HG02840 (cell line): Measurements from ENCODE around the gene CBX8.
A peak's percentile ranks its signal among the peaks of the same experiment; 100 is the strongest.
"Not testable (repeated sequence)": the region's sequence is repeated elsewhere in the genome, so short reads cannot be mapped to it uniquely, and the experiment has no call there.

Experiments used
- ATAC-seq: cut with Tn5 transposase; IDR thresholded peaks from one replicate; pipeline ENCODE4 v1.9.1; 2021; ENCODE audit warnings: mild to moderate bottlenecking, moderate library complexity, moderate number of reproducible peaks; ENCODE audit not compliant: unreplicated experiment, low FRiP score

Gene CBX8

DNA sequence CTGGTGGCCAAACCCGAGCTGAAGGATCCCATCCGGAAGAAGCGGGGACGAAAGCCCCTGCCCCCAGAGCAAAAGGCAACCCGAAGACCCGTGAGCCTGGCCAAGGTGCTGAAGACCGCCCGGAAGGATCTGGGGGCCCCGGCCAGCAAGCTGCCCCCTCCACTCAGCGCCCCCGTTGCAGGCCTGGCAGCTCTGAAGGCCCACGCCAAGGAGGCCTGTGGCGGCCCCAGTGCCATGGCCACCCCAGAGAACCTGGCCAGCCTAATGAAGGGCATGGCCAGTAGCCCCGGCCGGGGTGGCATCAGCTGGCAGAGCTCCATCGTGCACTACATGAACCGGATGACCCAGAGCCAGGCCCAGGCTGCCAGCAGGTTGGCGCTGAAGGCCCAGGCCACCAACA is 13.0 kb downstream of the CBX8 start:
- no peak for ATAC-seq

DNA sequence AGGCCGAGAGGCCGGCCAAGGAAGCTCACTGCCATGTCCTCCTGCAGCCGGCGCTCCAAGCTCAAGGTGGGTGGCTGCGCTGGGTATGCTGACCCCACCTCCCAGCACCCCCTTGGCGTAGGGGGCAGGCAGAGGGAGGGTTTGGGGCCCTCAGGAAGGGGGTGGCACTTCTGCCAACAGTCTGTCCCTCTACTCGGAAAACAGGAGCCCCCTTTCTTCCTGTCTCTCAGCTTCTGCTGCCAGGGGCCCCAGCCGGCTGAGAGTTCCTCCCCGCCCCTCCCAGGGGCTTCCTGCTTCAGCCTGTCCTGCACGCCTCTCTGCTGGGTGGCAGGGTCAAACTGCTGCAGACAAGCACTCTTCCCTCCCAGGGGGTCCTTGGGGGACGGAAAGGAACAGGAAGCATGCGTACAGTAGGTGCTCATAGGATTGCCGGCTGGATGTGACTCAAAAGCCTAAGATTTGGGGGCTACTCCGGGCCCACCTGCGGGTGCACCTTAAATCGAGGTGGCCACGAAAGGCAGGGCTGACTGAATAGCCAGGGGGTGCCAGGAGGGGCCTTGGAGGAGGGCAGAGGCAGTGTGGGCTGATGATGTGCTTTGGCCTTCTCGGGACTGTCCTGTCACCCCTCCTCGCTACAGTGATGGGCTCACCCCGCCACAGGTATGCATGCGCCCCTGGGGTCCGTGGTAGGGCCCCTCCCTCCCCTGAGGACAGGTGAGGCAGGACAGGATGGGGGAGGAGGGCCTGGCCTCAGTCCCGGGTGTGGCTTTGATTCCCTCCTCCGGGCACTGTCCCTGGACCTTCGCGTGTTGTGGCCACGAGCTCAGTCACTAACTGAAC is 14.9 kb downstream of the CBX8 start:
- ATAC-seq: no peak

DNA sequence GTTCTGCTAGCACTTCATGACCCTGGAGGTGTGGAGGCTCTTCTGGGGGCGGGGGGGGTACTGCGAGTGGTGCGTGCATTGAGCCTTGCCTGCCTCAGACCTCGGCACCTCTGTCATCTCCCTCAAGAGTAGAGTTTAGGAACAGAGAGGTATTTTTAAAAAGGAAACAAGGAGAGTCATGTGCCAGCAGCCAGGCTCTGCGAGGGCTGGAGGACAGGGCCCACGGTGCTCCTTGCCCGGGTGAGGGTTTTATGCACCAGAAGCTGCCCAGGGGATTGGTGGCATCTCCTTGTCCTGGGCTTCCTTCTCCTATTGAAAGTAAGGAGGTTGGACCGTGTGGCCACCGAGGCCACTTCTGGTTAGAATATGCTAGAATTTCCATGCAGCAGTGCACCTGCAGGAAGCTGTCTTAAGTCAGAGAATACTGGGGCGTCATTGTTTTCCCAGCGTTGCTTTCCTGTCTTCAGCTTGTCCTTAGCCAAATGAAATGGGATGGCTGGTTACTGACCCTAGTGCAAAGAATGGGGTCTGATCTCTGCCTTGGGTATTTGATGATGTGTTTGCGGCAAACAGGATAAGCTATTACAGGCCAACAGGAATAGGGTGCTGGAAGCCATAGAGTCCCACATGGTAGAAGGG is 15.7 kb downstream of the CBX8 start:
- no peak for ATAC-seq

DNA sequence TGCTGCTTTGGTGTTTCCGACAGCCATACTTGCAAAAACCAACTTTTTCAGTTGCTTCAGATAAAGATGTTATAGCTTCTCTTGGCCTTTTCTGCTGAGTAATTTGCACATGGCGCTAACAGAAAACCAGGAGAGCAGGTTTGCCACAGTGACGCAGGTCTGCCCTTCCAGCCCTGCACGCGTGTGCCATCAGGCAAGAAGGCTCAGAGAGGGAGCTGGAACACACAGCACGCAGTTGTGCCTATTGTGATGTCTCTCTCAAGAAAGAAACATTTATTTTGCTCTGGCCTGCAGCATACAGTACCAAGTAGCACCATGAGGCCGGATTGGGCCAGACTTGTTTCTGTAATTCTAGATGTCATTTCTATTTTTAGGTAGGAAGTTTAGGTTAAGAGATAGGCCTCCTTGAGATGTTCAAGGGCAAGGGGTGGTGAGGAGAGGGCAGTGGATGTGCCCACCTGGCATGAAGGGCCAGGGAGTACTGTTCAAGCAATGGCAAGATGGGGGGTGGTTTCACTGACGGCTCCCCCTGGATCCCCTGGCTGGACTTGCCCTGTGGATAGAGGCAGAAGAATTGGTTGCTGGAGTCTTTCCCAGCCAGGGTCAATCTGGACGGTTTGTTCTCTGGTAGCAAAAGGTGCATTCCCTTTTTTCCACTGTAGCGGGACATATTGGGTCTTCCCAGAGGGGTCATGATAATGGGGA is 17.1 kb downstream of the CBX8 start:
- ATAC-seq: no peak

DNA sequence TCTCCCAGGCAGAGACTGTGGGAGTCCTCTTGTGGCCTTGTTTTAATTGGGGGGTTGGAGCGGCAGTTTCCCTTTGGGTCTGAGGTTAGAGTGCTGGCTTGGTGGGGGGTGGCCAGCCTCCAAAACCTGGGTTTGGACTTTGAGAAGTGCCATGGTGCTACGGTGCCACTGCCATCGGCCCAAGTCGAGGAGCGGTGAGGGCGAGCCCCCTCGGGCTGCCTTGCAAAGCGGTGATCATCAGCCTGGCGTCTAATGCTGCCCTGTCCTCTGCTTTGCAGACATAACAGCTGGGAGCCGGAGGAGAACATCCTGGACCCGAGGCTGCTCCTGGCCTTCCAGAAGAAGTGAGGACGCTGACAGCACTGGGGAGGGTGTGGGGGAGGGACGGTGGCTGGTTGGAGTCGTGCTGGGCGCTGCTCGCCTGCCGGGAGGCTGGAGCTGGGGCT is 17.8 kb downstream of the CBX8 start:
- no peak for ATAC-seq

DNA sequence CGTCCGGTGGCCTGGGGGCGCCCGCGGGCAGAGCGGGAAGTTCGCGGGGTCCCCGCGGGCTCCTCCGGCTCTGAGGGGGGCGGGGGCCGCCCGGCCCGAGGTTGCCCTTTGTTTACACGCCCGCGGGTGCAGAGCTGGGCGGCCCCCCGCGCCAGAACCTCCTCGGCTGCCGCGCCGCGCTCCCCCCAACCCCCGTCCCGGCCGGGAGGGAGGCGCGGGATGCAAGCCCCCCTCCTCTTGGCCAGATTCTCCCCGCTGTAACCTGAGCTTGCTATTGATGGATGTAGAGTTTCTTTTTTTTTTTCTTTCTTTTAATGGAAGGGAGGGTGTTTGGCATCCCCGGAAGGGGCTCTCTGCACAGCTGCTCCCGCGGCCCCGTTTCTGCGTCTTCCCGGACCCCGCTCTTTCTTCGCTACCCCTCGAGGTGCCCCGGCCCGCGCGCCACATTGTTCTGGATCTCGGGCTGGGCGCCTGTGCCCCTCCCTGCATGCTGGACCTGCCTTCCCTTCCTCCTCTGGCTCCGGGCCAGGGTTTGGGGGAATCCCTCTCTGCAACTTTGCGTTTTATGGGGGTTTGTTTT is 18.3 kb downstream of the CBX8 start:
- no peak for ATAC-seq

DNA sequence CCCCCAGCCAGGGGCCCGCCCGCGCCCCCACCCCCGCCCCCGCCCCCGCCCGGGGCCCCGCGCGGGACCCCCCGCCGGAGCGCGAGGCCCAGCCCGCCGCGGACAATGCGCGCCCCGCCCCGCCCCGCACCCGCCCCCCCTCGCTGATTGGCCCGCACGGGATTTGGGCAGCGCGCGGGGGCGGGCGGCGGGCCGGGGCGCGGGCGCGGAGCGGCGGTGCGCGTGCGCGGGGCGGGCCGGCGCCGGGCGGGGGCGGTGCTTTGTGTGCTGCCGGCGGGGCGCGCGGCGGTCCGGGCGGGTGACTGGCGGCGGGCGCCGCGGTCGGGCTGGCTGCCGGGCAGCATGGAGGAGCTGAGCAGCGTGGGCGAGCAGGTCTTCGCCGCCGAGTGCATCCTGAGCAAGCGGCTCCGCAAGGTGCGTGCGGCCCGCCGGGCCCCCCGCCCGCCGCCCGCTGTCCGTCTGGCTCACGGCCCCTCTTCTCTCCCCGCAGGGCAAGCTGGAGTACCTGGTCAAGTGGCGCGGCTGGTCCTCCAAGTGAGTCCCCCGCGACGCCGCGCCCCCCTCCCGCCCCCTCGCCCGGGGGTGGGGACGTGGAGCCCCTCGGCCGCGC is 18.9 kb downstream of the CBX8 start, which contains the start of gene CBX2:
TSS of gene CBX2 (plus strand) at position 255 of the 610 bp plus-strand sequence. CDS start at position 343, 88 bp downstream.
- ATAC-seq: peak; percentile 65

DNA sequence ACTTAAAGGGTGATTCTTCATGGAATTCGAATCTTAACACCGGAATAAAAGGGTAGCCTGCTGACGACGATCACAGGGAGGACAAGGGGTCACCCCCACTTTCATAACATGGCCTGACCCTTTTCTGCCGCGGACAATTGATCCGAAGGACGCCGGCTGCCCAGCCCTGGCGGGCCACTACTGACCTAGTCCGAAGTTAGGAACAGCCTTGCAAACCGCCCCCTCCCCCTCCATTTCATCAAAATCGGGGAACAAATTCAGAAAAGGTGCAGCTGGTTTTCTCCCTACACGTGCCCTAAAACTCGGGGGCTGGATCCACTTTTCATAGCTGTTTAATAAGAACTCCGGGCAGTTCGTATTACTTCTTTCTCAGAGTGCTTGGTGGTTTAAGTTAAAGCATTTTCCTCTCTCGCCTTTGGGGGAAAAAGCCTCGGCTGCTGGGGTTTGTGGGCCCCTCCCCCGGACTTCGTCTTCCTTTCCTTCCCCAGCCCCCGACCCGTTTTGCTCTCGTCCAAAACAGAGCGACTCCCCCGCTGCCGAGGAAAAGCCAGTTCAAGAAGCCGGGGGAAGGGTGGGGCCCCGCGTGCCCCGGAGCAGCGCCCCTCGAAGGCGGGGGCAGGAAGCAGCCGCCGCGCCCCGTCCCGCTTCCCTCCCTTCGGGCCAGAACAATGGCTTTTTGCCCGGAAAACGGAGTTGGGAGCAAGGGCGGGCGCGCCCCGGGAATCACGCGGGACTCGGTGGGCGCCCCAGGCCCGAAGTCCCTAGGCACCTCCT is 19.6 kb downstream of the CBX8 start:
- no peak for ATAC-seq

DNA sequence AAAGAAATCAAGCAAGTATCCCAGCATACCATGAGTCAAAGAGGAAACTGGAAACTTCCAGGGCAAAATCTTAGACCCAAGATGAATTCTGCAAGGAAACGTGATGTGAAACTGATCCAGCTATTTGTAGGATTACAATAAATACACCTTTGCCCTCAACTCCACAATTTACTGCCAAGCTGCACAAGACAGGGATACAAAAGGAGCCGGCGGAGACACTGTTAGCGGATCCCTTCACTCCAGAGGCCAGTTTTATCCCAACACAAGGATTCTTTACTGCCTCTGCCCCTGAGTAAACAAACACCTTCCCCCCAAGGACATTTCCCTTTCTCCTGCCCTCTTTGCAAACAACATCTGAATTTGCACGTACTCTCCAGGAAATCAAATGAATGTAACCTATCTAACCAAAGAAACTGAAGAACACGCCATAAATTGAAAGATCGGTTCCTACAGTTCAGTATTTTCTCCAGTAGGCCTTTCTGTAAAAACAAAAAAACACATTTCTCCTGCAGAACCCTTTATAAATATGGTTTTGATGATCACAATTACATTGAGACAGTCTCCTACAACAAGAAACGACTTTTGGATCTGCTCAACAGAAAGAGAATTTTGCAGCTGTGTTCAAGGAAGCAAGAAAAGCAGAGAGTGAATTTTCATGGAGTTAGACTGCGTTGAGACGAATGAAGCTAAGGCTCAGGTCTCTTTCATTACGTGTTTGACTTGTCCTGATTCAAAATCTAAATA is 20.3 kb downstream of the CBX8 start:
- no peak for ATAC-seq

DNA sequence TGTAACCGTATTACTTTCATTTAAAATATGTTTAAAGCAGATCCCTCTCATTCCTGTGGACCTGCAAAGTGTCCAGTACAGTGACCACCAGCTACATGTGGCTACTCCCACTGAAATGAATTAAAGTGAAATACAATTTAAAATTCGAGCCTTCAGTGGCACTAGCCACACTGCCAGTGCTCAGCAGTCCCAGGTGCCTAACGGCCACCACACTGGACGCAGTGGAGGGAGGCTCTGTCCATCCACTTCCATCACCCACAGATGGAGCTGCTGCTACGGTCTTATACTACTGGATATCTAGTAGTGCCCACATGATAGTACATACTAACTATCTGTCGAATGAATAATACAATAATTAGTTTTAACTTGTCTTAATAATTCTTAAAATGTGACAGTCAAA is 21.2 kb downstream of the CBX8 start:
- ATAC-seq: no peak

DNA sequence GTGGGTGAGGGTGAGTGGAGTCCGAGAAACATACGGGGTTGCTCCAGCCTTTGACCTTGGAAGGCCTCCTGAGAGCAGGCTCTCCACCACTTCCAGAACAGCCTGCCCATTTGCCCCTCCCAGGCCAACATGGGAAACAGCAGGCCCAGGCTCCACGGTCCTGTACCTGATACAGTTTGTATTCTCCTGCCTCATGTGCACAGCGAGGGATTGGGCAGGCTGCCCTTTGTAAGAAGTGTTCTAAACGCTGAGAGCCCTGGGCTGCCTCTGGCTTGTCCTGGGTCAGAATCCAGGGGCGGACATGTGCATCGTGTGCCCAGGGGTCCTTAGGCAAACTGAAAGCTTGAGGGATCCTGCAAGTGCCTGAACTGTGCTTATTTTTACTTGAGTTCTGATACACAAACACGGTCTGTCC is 22.3 kb downstream of the CBX8 start:
- no peak for ATAC-seq

DNA sequence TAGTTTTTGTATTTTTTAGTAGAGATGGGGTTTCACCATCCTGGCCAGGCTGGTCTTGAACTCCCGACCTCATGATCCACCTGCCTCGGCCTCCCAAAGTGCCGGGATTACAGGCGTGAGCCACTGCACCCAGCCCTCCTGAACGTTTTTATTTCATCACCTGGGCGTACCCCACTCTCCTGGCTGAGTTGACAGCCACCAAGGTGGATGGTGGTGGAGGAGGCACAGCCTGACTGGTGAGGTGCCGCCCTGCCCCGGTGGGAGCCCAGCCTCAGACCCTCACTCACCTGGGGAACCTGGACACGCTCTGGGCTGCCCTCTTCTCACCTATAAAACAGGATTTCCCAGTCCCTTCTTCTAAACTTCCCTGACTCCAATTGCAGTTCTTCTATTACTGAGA is 24.2 kb downstream of the CBX8 start:
- ATAC-seq: not testable (repeated sequence)

DNA sequence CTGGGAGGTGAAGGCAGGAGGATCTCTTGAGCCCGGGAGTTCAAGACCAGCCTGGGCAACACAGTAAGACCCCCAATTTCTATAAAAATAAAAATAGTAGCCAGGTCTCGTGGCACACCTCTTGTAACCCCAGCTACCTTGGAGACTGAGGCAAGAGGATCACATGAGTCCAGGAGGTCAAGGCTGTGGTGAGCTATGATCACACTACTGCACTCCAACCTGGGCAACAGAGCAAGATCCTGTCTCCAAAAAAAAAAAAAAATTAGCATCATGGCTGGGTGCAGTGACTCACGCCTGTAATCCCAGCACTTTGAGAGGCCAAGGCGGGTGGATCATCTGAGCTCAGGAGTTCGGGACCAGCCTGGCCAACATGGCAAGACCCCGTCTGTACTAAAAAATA is 25.6 kb downstream of the CBX8 start:
- ATAC-seq: no peak

DNA sequence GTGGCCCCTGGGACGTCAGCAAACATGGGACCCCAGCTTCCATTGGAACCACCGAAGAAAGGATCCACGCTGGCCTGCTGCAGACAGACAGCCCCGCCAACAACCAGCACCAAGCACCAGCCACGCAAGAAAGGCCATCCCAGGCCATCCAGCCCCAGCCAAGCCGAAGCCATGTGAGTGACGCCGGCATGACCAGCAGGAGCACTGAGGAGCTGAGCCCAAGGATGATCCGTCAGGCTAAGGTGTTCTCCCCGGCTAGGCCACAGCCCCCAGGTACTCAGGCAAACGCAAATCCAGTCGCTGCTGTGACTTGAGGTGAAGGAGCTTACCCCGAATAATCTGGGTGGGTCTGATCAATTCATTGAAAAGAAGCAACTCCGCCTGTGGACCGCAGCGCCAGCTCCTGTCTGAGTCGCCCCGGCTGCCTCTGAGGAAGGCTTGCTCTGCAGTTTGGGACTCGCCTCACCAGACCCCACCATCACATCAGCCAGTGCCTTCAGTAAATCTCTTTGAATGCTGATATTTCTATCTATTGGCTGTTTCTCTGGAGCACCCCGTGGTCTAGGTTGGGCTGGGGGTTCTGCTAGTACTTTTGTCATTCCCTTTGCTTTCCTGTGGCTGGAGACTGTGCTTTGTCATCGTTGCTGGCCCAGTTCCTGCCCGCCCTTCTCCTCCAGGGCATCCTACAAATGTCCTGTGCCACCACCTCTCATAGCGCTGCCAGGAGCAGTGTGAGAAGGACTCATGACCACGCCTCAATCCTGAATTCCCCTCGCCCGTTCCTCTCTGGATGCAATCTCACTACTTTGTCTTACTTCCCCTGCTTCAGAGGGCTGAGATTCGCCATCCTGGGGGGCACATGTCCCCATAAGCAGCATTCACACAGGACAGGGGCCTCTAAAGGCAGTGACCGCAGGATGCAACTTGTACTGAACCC is 27.0 kb downstream of the CBX8 start:
- no peak for ATAC-seq

DNA sequence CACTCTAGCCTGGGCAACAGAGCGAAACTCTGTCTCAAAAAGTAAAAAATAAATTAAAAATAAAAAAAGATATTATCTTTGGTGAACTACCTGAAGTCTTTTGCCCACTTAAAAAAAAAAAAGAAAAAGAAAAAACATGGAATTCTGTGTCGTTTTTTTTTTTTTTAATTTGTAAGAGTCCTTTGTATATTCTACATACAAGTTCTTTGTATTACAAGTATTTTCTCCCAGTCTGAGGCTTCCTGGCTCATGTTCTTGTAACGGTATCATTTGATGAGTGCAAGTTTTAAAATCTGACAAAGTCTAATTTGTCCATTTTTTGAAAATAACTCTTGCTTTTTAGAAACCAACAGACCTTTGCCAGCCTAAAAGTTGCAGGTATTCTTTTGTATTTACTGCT is 31.2 kb downstream of the CBX8 start:
- no peak for ATAC-seq

DNA sequence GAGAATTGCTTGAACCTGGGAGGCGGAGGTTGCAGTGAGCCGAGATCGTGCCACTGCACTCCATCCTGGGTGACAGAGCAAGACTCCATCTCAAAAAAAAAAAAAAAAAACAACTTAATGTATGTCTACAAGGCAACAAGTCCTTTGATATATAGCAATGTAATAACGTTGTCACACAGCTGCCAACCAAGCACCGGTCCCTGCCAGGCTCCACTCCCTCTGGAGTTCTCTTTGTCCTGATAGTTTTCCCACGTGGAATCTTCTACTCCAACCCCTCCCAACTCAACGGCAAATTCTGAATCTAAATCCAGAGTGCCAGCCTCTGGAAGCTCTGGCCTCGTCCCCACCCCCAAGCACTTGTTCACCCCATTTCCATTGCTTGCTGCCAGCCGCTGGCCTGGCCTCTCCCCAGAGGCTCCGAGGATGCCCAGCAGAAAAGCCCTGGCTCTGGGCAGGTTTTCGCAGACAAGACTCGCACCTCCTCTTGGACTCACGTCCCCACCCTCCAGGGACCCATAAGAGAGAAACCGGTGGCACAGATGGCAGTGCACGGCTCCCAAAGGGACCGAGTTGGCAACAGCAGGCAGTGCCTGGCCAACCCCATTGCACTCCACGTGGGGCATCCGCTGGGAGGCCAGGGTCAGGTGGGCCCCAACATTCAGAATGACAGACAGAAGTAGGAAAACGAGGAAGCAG is 34.8 kb downstream of the CBX8 start:
- ATAC-seq: no peak

DNA sequence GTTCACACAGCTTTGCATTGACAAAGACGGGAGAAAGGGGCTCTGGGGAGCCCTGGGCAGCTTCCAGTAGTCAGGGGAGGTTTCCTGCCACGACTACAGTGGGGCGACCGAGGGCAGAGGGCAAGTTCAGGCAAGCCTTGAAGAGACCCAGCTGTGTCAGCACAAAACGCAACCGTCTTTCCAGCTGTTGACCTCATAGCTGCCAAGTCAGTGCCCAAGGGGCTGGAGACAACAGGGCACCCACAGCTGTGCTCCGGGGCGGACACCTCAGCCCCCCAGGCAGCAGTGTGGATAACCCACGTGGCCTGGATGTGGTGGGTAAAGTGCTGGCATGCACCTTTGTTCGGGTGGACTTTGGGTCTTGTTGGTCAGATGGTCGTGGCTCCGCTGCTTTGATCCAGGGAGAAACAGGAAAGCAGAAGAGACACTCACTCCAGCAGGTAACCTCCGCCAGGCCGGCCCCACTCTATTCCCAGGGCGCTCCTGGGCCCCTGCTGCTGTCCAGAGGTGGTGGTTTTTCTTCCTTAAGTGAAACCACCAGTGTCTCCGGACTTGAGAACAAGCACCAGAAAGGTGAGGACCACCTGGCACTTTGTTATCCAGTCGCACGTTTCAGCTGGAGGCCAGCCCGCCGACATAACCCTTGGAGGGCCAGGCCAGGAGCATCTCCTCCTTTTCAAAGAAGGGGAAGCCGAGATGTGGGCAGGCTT is 36.5 kb downstream of the CBX8 start:
- ATAC-seq: no peak
